GM10266 (cell line): Measurements from ENCODE around the gene OXSM.

Experiments used
- DNase-seq: peaks from one replicate; pipeline ENCODE4 v3.0.0; 2012; ENCODE audit errors: extremely low spot score
- CTCF ChIP-seq: IDR thresholded peaks from 2 replicates; pipeline ENCODE4 v1.5.1; 2012; ENCODE audit warnings: mild to moderate bottlenecking, low read depth; ENCODE audit not compliant: control insufficient read depth, insufficient read depth; ENCODE audit errors: missing control alignments

The OXSM gene

GRCh38 chr3:25803833-25804232 is 13.9 kb downstream of the OXSM start:
- TF ChIP-seq CTCF: no peak
- DNase-seq: no peak

GRCh38 chr3:25804676-25805075 is 14.8 kb downstream of the OXSM start:
- TF ChIP-seq CTCF: no peak
- DNase-seq: no peak

- TF ChIP-seq CTCF: no peak
- no peak for DNase-seq
Measured at GRCh38 chr3:25812644-25813043, 22.8 kb downstream of the OXSM start.

- no peak for TF ChIP-seq CTCF
- no peak for DNase-seq
Measured at GRCh38 chr3:25817107-25817506, 27.2 kb downstream of the OXSM start.

- TF ChIP-seq CTCF: no peak
- no peak for DNase-seq
Measured at GRCh38 chr3:25817638-25818037, 27.7 kb downstream of the OXSM start.

GRCh38 chr3:25818335-25818734 is 28.4 kb downstream of the OXSM start:
- DNase-seq: no peak
- TF ChIP-seq CTCF: no peak

GRCh38 chr3:25820366-25820765 is 30.5 kb downstream of the OXSM start:
- no peak for DNase-seq
- no peak for TF ChIP-seq CTCF
